AG04450 (cell line): ENCODE measurements around the gene CCL7. TPM values are rescaled to one million over a fixed set of nuclear protein-coding genes. Genes with fewer than 3 reads are reported as not detected.
A peak's percentile ranks its signal among the peaks of the same experiment; 100 is the strongest.

ENCODE experiments used
- CTCF ChIA-PET: fragments of 300-600, 350-600 bp; formaldehyde crosslinking; extraction: SDS; loops from one replicate; lab custom pipeline; 2022; ENCODE audit warnings: antibody characterized with exemption, inconsistent platforms; lab: Charles Lee
- POLR2A ChIA-PET: fragments of 350-600 bp; formaldehyde crosslinking; extraction: SDS; loops from one replicate; lab custom pipeline; 2021; ENCODE audit warnings: antibody characterized with exemption, inconsistent platforms; lab: Yijun Ruan, JAX
- DNase-seq: peaks from one replicate; pipeline ENCODE4 v3.0.0-alpha.2; 2011; ENCODE audit warnings: low read depth, low spot score
- H3K27ac ChIP-seq: one replicate; pipeline ENCODE4 v1.5.1; 2012; ENCODE audit warnings: low read depth, low read length, control low read depth
- H3K27me3 ChIP-seq: one replicate; pipeline ENCODE4 v1.6.0; 2012; ENCODE audit warnings: low read length; ENCODE audit not compliant: control insufficient read depth, insufficient read depth
- H3K4me3 ChIP-seq: 2 replicates; pipeline ENCODE4 v1.5.1; 2011; ENCODE audit warnings: mild to moderate bottlenecking, low read depth, low read length, control low read depth
- H3K9me3 ChIP-seq: 2 replicates; pipeline ENCODE4 v1.5.1; 2012; ENCODE audit warnings: low read length; ENCODE audit not compliant: control insufficient read depth, insufficient read depth
- polyA plus RNA-seq: library from polyadenylated mRNA; depleted of rRNA; stranded (reverse); fragments of >200 nt; gene quantifications from 2 replicates; pipeline ENCODE4 v1.2.3, GENCODE V29; 2011
- TF ChIP-seq, protein P1 (sequence below): IDR thresholded peaks from 2 replicates; pipeline ENCODE4 v1.5.1; 2011; ENCODE audit warnings: low read depth, low read length, control low read depth, inconsistent platforms

The CCL7 gene
- polyA plus RNA-seq, 1 experiment, result 0.50 TPM

DNA sequence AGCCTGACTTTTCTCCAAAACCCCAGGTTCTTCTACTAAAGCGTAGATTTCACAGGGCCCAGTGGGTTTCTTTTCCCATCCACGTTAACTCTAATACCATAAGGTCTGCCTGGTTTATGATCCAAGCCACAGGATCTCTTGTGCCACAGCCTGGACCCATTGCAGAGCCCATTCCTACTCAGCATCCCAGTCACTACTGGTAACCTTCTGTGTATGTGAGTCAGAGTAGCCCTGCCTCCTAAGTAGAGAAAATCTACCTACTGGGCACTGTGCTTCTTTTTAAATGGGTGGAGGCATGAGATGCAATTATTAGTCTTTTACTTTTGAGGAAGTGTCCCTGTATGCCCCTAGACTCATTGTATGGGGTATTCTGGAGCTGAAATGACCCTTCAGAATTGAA, 29.0 kb downstream of the CCL7 start:
- TF ChIP-seq, protein P1, sequence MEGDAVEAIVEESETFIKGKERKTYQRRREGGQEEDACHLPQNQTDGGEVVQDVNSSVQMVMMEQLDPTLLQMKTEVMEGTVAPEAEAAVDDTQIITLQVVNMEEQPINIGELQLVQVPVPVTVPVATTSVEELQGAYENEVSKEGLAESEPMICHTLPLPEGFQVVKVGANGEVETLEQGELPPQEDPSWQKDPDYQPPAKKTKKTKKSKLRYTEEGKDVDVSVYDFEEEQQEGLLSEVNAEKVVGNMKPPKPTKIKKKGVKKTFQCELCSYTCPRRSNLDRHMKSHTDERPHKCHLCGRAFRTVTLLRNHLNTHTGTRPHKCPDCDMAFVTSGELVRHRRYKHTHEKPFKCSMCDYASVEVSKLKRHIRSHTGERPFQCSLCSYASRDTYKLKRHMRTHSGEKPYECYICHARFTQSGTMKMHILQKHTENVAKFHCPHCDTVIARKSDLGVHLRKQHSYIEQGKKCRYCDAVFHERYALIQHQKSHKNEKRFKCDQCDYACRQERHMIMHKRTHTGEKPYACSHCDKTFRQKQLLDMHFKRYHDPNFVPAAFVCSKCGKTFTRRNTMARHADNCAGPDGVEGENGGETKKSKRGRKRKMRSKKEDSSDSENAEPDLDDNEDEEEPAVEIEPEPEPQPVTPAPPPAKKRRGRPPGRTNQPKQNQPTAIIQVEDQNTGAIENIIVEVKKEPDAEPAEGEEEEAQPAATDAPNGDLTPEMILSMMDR, result no peak
- POLR2A ChIA-PET, result interaction anchor here (2.5 kb wide), 1 partner anchor 23 kb away, joined by 11 read pairs; no protein-coding TSS in a partner anchor
- no peaks in the 10 kb centered on the region for H3K27me3 ChIP-seq
- H3K4me3 ChIP-seq, result no peak overlapping the region
- CTCF ChIA-PET, result interaction anchor here (4.4 to 14.2 kb wide), 2 partner anchors 62 to 98 kb away, joined by 27 to 192 read pairs; partner anchors contain the start of gene CCL1
- no peak for DNase-seq
- H3K9me3 ChIP-seq, result no peaks in the 10 kb centered on the region
- H3K27ac ChIP-seq, result peak overlapping the region; percentile 58

DNA sequence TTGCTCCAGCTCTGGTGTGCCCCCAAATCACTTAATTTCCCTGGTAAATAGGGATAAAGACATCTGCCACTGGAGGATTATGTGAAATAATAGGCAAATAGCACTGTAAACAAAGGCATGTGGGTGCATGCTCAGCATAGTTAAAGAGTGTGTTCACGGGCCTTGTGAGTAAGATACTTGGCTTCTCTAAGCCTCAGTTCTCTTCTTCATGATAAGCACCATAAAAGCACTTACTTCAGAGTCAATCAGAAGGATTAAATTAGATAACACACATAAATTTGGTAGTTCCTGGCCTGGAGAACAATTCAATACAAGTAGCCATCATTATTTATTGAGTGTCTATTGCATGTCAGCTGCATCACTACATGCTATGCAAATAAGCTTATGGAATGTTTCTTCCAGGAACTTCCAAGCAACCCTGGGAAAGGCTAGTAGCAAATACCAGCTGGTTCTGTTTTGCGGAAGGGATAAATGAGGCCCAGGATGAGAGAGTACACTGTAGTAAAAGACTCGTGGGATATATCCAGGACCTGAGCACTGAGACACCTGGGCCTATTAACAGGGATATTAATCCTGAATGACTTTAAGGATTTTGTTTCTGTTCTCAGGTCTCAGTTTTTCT, 30.0 kb downstream of the CCL7 start:
- POLR2A ChIA-PET, result interaction anchor here (1.4 to 2.6 kb wide), 3 partner anchors 24 to 48 kb away, joined by 5 to 11 read pairs (median 11); partner anchors contain the start of gene CCL2
- Histone ChIP-seq H3K4me3 (no peak overlapping the region), H3K27me3 (no peaks in the 10 kb centered on the region), H3K27ac (peak overlapping the region; percentile 88), H3K9me3 (no peaks in the 10 kb centered on the region)
- TF ChIP-seq, protein P1, result no peak
- CTCF ChIA-PET, result interaction anchor here (4.4 to 14.2 kb wide), 2 partner anchors 61 to 99 kb away, joined by 27 to 192 read pairs; partner anchors contain the start of gene CCL1
- DNase-seq, result no peak

DNA sequence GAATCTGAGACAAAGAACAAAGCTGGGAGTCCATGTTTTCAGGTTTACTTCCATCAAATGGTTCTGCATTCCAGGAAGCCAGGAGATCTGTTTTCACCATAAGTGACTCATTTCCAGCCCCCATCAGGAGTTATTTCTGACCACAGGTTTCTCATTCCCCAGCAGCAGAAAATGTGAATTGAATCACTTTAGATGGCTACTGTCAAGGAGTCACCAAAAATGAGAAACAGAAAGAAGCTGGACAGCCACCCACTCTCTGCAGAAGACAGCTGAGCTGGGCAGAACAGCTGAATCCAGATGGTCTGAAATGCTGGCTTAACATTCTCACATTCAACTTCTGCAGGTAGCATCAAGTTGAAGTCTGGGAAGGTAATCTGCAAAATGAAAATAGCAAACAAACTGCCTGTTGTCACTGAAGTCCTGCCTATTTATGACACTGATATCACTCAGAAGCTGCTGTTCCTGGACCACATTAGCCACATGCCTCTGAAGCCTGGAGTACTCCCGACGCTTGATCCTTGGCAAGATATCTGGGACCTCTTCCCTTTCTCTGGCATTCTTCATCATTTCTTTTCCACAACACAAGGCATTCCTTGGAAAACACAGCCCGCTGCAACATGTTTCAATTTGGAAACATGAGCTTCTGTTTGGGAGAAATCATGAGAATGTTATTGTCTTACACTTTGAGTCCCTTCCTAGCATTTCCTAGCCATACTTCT, 30.8 kb downstream of the CCL7 start:
- ChIA-PET CTCF (interaction anchor here (1.0 to 14.2 kb wide), 5 partner anchors 19 to 130 kb away, joined by 3 to 192 read pairs (median 4); partner anchors contain the start of genes CCL1 and CCL8), POLR2A (interaction anchor here (0.6 to 2.6 kb wide), 9 partner anchors 15 to 1480 kb away, joined by 3 to 11 read pairs (median 3); partner anchors contain the start of genes CCL11 and CCL2)
- no peaks in the 10 kb centered on the region for H3K9me3 ChIP-seq
- H3K27me3 ChIP-seq, result no peaks in the 10 kb centered on the region
- H3K27ac ChIP-seq, result peak overlapping the region; percentile 88
- no peak for DNase-seq
- no peak overlapping the region for H3K4me3 ChIP-seq
- TF ChIP-seq, protein P1, result no peak

DNA sequence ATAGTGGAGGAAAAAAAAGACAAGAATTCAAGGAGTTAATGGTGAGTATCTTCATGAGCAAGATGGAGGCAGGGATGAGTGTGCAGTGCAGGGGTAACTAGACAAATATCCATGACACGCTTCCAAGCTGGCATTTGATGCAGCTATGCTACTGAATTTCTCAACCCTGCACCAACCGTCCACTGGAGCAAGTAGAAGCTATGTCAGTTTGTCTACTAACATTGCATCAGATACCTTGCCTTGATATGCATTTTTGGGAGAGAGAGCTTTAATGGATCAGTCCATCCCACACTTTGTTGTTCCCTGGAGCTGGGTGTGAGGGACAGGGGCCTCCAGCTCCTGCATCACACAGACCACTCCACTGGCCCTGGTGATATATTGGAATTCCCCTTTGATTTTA, 32.0 kb downstream of the CCL7 start:
- H3K9me3 ChIP-seq, result no peaks in the 10 kb centered on the region
- DNase-seq, result no peak
- POLR2A ChIA-PET, result interaction anchor here (1.1 to 2.6 kb wide), 2 partner anchors 11 to 47 kb away, joined by 3 to 11 read pairs; partner anchors contain the start of gene CCL2
- TF ChIP-seq, protein P1, result no peak
- no peak overlapping the region for H3K4me3 ChIP-seq
- CTCF ChIA-PET, result interaction anchor here (1.1 to 14.2 kb wide), 3 partner anchors 17 to 101 kb away, joined by 3 to 192 read pairs (median 27); partner anchors contain the start of genes CCL1 and CCL8
- H3K27me3 ChIP-seq, result no peaks in the 10 kb centered on the region
- H3K27ac ChIP-seq, result no peak overlapping the region
